Kidney capillary endothelial cell (primary cell): ENCODE results near the gene TRPV5.

Source experiments
- DNase-seq: peaks from one replicate; pipeline ENCODE4 v3.0.0-alpha.2; 2018; ENCODE audit warnings: low spot score

Gene TRPV5

GRCh38 chr7:142908921-142909890, 24.3 kb downstream of the TRPV5 start:
- DNase-seq = peak; percentile 3

GRCh38 chr7:142908290-142908689, 25.3 kb downstream of the TRPV5 start:
- no peak for DNase-seq

- no peak for DNase-seq
Measured at GRCh38 chr7:142906643-142907042, 26.9 kb downstream of the TRPV5 start.

GRCh38 chr7:142905759-142906158, 27.8 kb downstream of the TRPV5 start:
- DNase-seq = no peak

GRCh38 chr7:142904128-142904527, 29.4 kb downstream of the TRPV5 start:
- no peak for DNase-seq

GRCh38 chr7:142901426-142902259, 31.9 kb downstream of the TRPV5 start:
- DNase-seq = no peak

GRCh38 chr7:142899661-142900060, 33.9 kb downstream of the TRPV5 start:
- no peak for DNase-seq

GRCh38 chr7:142898377-142899170, 35.0 kb downstream of the TRPV5 start:
- no peak for DNase-seq

GRCh38 chr7:142897691-142898090, 35.9 kb downstream of the TRPV5 start:
- no peak for DNase-seq

GRCh38 chr7:142896741-142897379, 36.7 kb downstream of the TRPV5 start:
- DNase-seq = no peak

- DNase-seq = no peak
Measured at GRCh38 chr7:142896151-142896550, 37.4 kb downstream of the TRPV5 start.

GRCh38 chr7:142894985-142895593, 38.5 kb downstream of the TRPV5 start:
- no peak for DNase-seq

- no peak for DNase-seq
Measured at GRCh38 chr7:142894112-142894984, 39.2 kb downstream of the TRPV5 start.

- DNase-seq = no peak
Measured at GRCh38 chr7:142892951-142893350, 40.6 kb downstream of the TRPV5 start.

- no peak for DNase-seq
Measured at GRCh38 chr7:142891490-142892082, 42.0 kb downstream of the TRPV5 start.

GRCh38 chr7:142890874-142891485, 42.6 kb downstream of the TRPV5 start:
- DNase-seq = no peak

- no peak for DNase-seq
Measured at GRCh38 chr7:142889816-142890215, 43.7 kb downstream of the TRPV5 start.

- DNase-seq = no peak
Measured at GRCh38 chr7:142887282-142888015, 46.1 kb downstream of the TRPV5 start.

- DNase-seq = no peak
Measured at GRCh38 chr7:142886866-142887265, 46.7 kb downstream of the TRPV5 start.
